ENCODE data around the gene SORBS2.
A peak's percentile ranks its signal among the peaks of the same experiment; 100 is the strongest.
"Not testable (repeated sequence)": the region's sequence is repeated elsewhere in the genome, so short reads cannot be mapped to it uniquely, and the experiment has no call there.

SORBS2 gene

GRCh38 chr4:185723631-185724260 lies 88.2 kb downstream of the SORBS2 start:
- peaks cover 3% of the 10 kb centered on the region for H3K4me1 ChIP-seq (ENCODE audit: control insufficient read depth, insufficient read depth, low read length)
- no peak overlapping the region for H3K4me3 ChIP-seq (ENCODE audit: low read length in 2 of 2)
- H3K9me3 ChIP-seq (ENCODE audit: control insufficient read depth in 2 of 2, low read length in 2 of 2): no peaks in the 10 kb centered on the region
- H3K27me3 ChIP-seq (ENCODE audit: control insufficient read depth in 1 of 2, insufficient read depth in 2 of 2, low read length in 2 of 2): no peaks in the 10 kb centered on the region
- no peaks in the 10 kb centered on the region for H3K36me3 ChIP-seq (ENCODE audit: control insufficient read depth in 2 of 2, insufficient read depth in 2 of 2, low read length in 2 of 2)
- peak overlapping the region; percentile 42 for H3K27ac ChIP-seq (ENCODE audit: low read length)
- no peak overlapping the region for H3K9ac ChIP-seq (ENCODE audit: low read length in 2 of 2)

- H3K36me3 ChIP-seq (ENCODE audit: control insufficient read depth in 2 of 2, insufficient read depth in 2 of 2, low read length in 2 of 2): no peaks in the 10 kb centered on the region
- peak overlapping the region; percentile 50 for H3K27ac ChIP-seq (ENCODE audit: low read length)
- peaks cover 3% of the 10 kb centered on the region for H3K4me1 ChIP-seq (ENCODE audit: control insufficient read depth, insufficient read depth, low read length)
- H3K9ac ChIP-seq (ENCODE audit: low read length in 2 of 2): no peak overlapping the region
- H3K27me3 ChIP-seq (ENCODE audit: control insufficient read depth in 1 of 2, insufficient read depth in 2 of 2, low read length in 2 of 2): no peaks in the 10 kb centered on the region
- no peak overlapping the region for H3K4me3 ChIP-seq (ENCODE audit: low read length in 2 of 2)
- no peaks in the 10 kb centered on the region for H3K9me3 ChIP-seq (ENCODE audit: control insufficient read depth in 2 of 2, low read length in 2 of 2)
These were observed 90.0 kb downstream of the SORBS2 start for GRCh38 chr4:185722029-185722316.

GRCh38 chr4:185721190-185722028 lies 90.6 kb downstream of the SORBS2 start:
- Histone ChIP-seq H3K4me3 (ENCODE audit: low read length in 2 of 2) (no peak overlapping the region), H3K4me1 (ENCODE audit: control insufficient read depth, insufficient read depth, low read length) (peaks cover 3% of the 10 kb centered on the region), H3K9ac (ENCODE audit: low read length in 2 of 2) (peak overlapping the region in 1 of 2 donors; percentile 7), H3K27ac (ENCODE audit: low read length) (peak overlapping the region; percentile 50), H3K27me3 (ENCODE audit: control insufficient read depth in 1 of 2, insufficient read depth in 2 of 2, low read length in 2 of 2) (no peaks in the 10 kb centered on the region), H3K36me3 (ENCODE audit: control insufficient read depth in 2 of 2, insufficient read depth in 2 of 2, low read length in 2 of 2) (no peaks in the 10 kb centered on the region), H3K9me3 (ENCODE audit: control insufficient read depth in 2 of 2, low read length in 2 of 2) (no peaks in the 10 kb centered on the region)

GRCh38 chr4:185719500-185719858 lies 92.5 kb downstream of the SORBS2 start:
- no peak overlapping the region for H3K9ac ChIP-seq (ENCODE audit: low read length in 2 of 2)
- no peaks in the 10 kb centered on the region for H3K36me3 ChIP-seq (ENCODE audit: control insufficient read depth in 2 of 2, insufficient read depth in 2 of 2, low read length in 2 of 2)
- no peaks in the 10 kb centered on the region for H3K27me3 ChIP-seq (ENCODE audit: control insufficient read depth in 1 of 2, insufficient read depth in 2 of 2, low read length in 2 of 2)
- H3K4me1 ChIP-seq (ENCODE audit: control insufficient read depth, insufficient read depth, low read length): peaks cover 3% of the 10 kb centered on the region
- H3K9me3 ChIP-seq (ENCODE audit: control insufficient read depth in 2 of 2, low read length in 2 of 2): no peaks in the 10 kb centered on the region
- peak overlapping the region; percentile 50 for H3K27ac ChIP-seq (ENCODE audit: low read length)
- H3K4me3 ChIP-seq (ENCODE audit: low read length in 2 of 2): no peak overlapping the region

GRCh38 chr4:185718578-185719499 lies 93.2 kb downstream of the SORBS2 start:
- Histone ChIP-seq H3K27ac (ENCODE audit: low read length) (peak overlapping the region; percentile 50), H3K36me3 (ENCODE audit: control insufficient read depth in 2 of 2, insufficient read depth in 2 of 2, low read length in 2 of 2) (no peaks in the 10 kb centered on the region), H3K4me1 (ENCODE audit: control insufficient read depth, insufficient read depth, low read length) (peaks cover 3% of the 10 kb centered on the region), H3K27me3 (ENCODE audit: control insufficient read depth in 1 of 2, insufficient read depth in 2 of 2, low read length in 2 of 2) (no peaks in the 10 kb centered on the region), H3K9me3 (ENCODE audit: control insufficient read depth in 2 of 2, low read length in 2 of 2) (no peaks in the 10 kb centered on the region), H3K9ac (ENCODE audit: low read length in 2 of 2) (no peak overlapping the region), H3K4me3 (ENCODE audit: low read length in 2 of 2) (no peak overlapping the region)

GRCh38 chr4:185717377-185717741 lies 94.6 kb downstream of the SORBS2 start:
- Histone ChIP-seq H3K36me3 (ENCODE audit: control insufficient read depth in 2 of 2, insufficient read depth in 2 of 2, low read length in 2 of 2) (no peaks in the 10 kb centered on the region), H3K9ac (ENCODE audit: low read length in 2 of 2) (no peak overlapping the region), H3K4me3 (ENCODE audit: low read length in 2 of 2) (no peak overlapping the region), H3K4me1 (ENCODE audit: control insufficient read depth, insufficient read depth, low read length) (peaks cover 6% of the 10 kb centered on the region), H3K27me3 (ENCODE audit: control insufficient read depth in 1 of 2, insufficient read depth in 2 of 2, low read length in 2 of 2) (no peaks in the 10 kb centered on the region), H3K9me3 (ENCODE audit: control insufficient read depth in 2 of 2, low read length in 2 of 2) (no peaks in the 10 kb centered on the region), H3K27ac (ENCODE audit: low read length) (no peak overlapping the region)

DNA sequence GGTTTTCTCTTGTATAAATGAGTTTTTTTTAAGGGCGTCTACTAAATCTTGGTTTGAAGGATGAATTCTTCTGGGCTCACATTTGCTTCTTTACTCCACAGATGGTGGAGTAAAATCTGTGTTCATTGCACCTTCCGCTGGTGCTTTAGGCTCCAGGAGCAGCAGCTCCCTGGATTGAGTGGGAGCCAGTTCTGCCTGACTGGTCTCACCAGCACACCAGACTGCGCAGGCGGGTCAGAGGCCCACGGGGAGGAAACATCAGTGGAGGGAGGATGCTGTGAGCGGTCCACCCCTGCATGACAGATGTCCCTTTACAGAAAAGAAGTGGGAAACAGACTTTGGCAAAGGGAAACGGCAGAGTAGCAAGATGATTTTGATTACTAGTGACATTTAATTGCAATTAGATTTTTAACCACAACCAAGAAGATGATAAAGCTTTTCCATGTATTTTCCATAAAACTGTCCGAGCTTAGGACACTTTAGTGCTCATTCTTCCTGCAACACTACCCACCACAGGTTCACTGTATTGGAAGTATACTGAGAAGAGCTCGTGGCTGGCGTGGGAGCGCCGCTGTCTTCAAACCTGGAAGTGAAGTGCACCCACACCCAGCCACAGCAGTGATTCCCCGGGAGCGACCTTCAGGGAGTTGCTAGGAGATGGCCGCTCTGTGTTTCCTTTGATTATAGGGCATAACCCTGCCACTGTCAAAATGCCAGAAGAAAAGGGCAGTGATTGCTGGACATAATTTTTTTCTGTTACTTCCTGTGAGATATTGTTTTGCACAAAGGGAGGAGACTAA lies 95.2 kb downstream of the SORBS2 start:
- Histone ChIP-seq H3K4me3 (ENCODE audit: low read length in 2 of 2) (no peak overlapping the region), H3K27me3 (ENCODE audit: control insufficient read depth in 1 of 2, insufficient read depth in 2 of 2, low read length in 2 of 2) (no peaks in the 10 kb centered on the region), H3K9ac (ENCODE audit: low read length in 2 of 2) (no peak overlapping the region), H3K27ac (ENCODE audit: low read length) (no peak overlapping the region), H3K36me3 (ENCODE audit: control insufficient read depth in 2 of 2, insufficient read depth in 2 of 2, low read length in 2 of 2) (no peaks in the 10 kb centered on the region), H3K9me3 (ENCODE audit: control insufficient read depth in 2 of 2, low read length in 2 of 2) (no peaks in the 10 kb centered on the region), H3K4me1 (ENCODE audit: control insufficient read depth, insufficient read depth, low read length) (peaks cover 3% of the 10 kb centered on the region)

DNA sequence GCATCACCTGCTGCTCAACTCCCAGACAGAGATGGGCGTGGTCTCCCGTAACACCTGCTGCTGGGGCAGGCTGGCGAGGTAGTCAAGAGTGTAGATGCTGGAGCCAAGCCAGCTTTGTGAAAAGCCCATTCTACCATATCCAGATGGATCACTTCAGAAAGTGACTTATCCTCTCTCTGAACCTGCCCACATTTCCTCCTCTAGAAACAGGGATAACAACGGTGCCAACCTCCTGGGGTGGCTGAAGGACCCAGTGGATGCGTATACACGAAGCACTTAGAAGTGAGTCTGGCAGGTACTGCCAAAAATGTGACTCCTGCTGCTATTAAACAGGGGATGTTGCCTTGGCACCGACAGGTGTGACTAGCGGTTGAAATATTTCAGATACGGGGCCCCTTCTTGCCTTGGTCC lies 95.8 kb downstream of the SORBS2 start:
- Histone ChIP-seq H3K9ac (ENCODE audit: low read length in 2 of 2) (no peak overlapping the region), H3K27ac (ENCODE audit: low read length) (no peak overlapping the region), H3K36me3 (ENCODE audit: control insufficient read depth in 2 of 2, insufficient read depth in 2 of 2, low read length in 2 of 2) (no peaks in the 10 kb centered on the region), H3K4me3 (ENCODE audit: low read length in 2 of 2) (no peak overlapping the region), H3K9me3 (ENCODE audit: control insufficient read depth in 2 of 2, low read length in 2 of 2) (no peaks in the 10 kb centered on the region), H3K27me3 (ENCODE audit: control insufficient read depth in 1 of 2, insufficient read depth in 2 of 2, low read length in 2 of 2) (no peaks in the 10 kb centered on the region), H3K4me1 (ENCODE audit: control insufficient read depth, insufficient read depth, low read length) (peaks cover 3% of the 10 kb centered on the region)

DNA sequence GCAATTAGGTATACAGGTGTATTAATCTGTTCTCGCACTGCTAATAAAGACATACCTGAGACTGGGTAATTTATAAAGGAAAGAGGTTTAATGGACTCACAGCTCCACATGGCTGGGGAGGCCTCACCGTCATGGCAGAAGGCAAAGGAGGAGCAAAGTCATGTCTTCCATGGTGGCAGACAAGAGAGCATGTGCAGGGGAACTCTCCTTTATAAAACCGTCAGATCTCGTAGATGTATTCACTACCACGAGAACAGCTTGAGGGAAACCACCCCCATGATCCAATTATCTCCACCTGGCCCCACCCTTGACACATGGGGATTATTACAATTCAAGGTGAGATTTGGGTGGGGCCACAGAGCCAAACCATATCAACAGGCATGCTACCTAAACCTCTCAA lies 97.5 kb downstream of the SORBS2 start:
- H3K4me1 ChIP-seq (ENCODE audit: control insufficient read depth, insufficient read depth, low read length); H3K36me3 ChIP-seq (ENCODE audit: control insufficient read depth in 2 of 2, insufficient read depth in 2 of 2, low read length in 2 of 2); H3K4me3 ChIP-seq (ENCODE audit: low read length in 2 of 2); H3K9me3 ChIP-seq (ENCODE audit: control insufficient read depth in 2 of 2, low read length in 2 of 2); H3K9ac ChIP-seq (ENCODE audit: low read length in 2 of 2); H3K27ac ChIP-seq (ENCODE audit: low read length); H3K27me3 ChIP-seq (ENCODE audit: control insufficient read depth in 1 of 2, insufficient read depth in 2 of 2, low read length in 2 of 2): not testable (repeated sequence)

- Histone ChIP-seq H3K9ac (ENCODE audit: low read length in 2 of 2) (no peak overlapping the region), H3K27ac (ENCODE audit: low read length) (no peak overlapping the region), H3K4me3 (ENCODE audit: low read length in 2 of 2) (no peak overlapping the region), H3K4me1 (ENCODE audit: control insufficient read depth, insufficient read depth, low read length) (peaks cover 3% of the 10 kb centered on the region), H3K27me3 (ENCODE audit: control insufficient read depth in 1 of 2, insufficient read depth in 2 of 2, low read length in 2 of 2) (no peaks in the 10 kb centered on the region), H3K36me3 (ENCODE audit: control insufficient read depth in 2 of 2, insufficient read depth in 2 of 2, low read length in 2 of 2) (no peaks in the 10 kb centered on the region), H3K9me3 (ENCODE audit: control insufficient read depth in 2 of 2, low read length in 2 of 2) (no peaks in the 10 kb centered on the region)
These were observed 98.3 kb downstream of the SORBS2 start for GRCh38 chr4:185713731-185714130.

Measured in stomach smooth muscle (tissue), 2 donors.